ENCODE results near the gene ETS2. TPM values are rescaled to one million over a fixed set of nuclear protein-coding genes. Genes with fewer than 3 reads are reported as not detected.

Gene ETS2
- total RNA-seq, 1 experiment from 2014 or later = 35.3 TPM

GRCh38 chr21:38831526-38832467 is 26.1 kb downstream of the ETS2 start:
- no peak overlapping the region for H3K4me2 ChIP-seq (ENCODE audit: insufficient read depth, insufficient read length, low read length)
- Mint-ChIP-seq H3K36me3 (ENCODE audit: insufficient read depth in 1 of 3, low read depth in 3 of 3) (no peaks in the 10 kb centered on the region; a peak in 1 of 7 replicates), H3K9me3 (no peaks in the 10 kb centered on the region; a peak in 3 of 5 replicates), H3K27ac (peak overlapping the region in 1 of 3 experiments; percentile 44; a peak in 1 of 7 replicates), H3K27me3 (ENCODE audit: low read depth) (no peaks in the 10 kb centered on the region; the same call in 1 of the 2 replicates), H3K4me3 (no peak overlapping the region; a peak in 1 of 5 replicates), H3K4me1 (peaks cover 7 to 10% of the 10 kb centered on the region in 2 experiments; a peak in 3 of 4 replicates)
- no peak overlapping the region for H2BK12ac ChIP-seq (ENCODE audit: insufficient read length, low read depth, low read length)
- H2AK5ac ChIP-seq (ENCODE audit: insufficient read length, low read length) = no peak overlapping the region
- H4K20me1 ChIP-seq (ENCODE audit: control insufficient read depth, insufficient read depth, insufficient read length) = no peaks in the 10 kb centered on the region
- no peak overlapping the region for H2BK5ac ChIP-seq (ENCODE audit: insufficient read length, low read length)
- H2BK120ac ChIP-seq (ENCODE audit: low read depth, low read length, poor library complexity, severe bottlenecking) = no peak overlapping the region
- H3K23ac ChIP-seq (ENCODE audit: insufficient read length, low read depth, low read length) = no peak overlapping the region
- H3K4ac ChIP-seq (ENCODE audit: low read depth, low read length) = no peak overlapping the region
- no peak overlapping the region for H3K9ac ChIP-seq (ENCODE audit: extremely low read depth, insufficient read length, low read length)
- no peak overlapping the region for H2AFZ ChIP-seq (ENCODE audit: low read length)
- no peak overlapping the region for H3K27ac ChIP-seq (ENCODE audit: insufficient read length, low read depth, low read length)
- no peak overlapping the region for H3T11ph ChIP-seq (ENCODE audit: low read length)
- DNase-seq = no peak
- H3K79me1 ChIP-seq (ENCODE audit: insufficient read depth, low read depth, low read length, poor library complexity, severe bottlenecking) = no peaks in the 10 kb centered on the region
- no peak overlapping the region for H4K5ac ChIP-seq (ENCODE audit: insufficient read length, low read depth, low read length)
- no peaks in the 10 kb centered on the region for H3K27me3 ChIP-seq (ENCODE audit: insufficient read depth, low read length)
- no peak overlapping the region for H2BK15ac ChIP-seq (ENCODE audit: low read depth, low read length)
- no peak overlapping the region for H2BK20ac ChIP-seq (ENCODE audit: low read depth, low read length, poor library complexity, severe bottlenecking)
- H3K23me2 ChIP-seq (ENCODE audit: insufficient read length, low read depth, low read length, poor library complexity, severe bottlenecking) = no peaks in the 10 kb centered on the region
- WGBS (ENCODE audit: extremely low coverage, insufficient read length, low lambda C conversion rate) = no CpG with 5 or more reads among the region's 7 CpGs
- no peaks in the 10 kb centered on the region for H3K4me1 ChIP-seq (ENCODE audit: insufficient read depth, low read length)
- H3K79me2 ChIP-seq (ENCODE audit: insufficient read depth, low read length) = no peaks in the 10 kb centered on the region
- no peak overlapping the region for H3K14ac ChIP-seq (ENCODE audit: insufficient read depth, low read length)
- no peak overlapping the region for H3K56ac ChIP-seq (ENCODE audit: insufficient read length, low read depth, low read length)
- no peak overlapping the region for H4K91ac ChIP-seq (ENCODE audit: insufficient read length, low read depth, low read length)
- TF ChIP-seq CTCF (conservative IDR thresholded peaks at IDR 0.05) = no peak
- H3K18ac ChIP-seq (ENCODE audit: insufficient read length, low read depth, low read length) = no peak overlapping the region
- H4K8ac ChIP-seq (replicated peaks; ENCODE audit: insufficient read length, low read depth, low read length) = no peak overlapping the region
- no peaks in the 10 kb centered on the region for H3K9me3 ChIP-seq (ENCODE audit: control insufficient read depth, low read depth, low read length)

Measured in H9 (cell line).